ENCODE data around the gene CAMSAP2. TPM values are rescaled to one million over a fixed set of nuclear protein-coding genes. Genes with fewer than 3 reads are reported as not detected.

CAMSAP2 gene
- polyA plus RNA-seq, 3 donors from 2014 or later, result 0.21 TPM; not detected in 2

GRCh38 chr1:200720199-200720598 is 18.5 kb upstream of the CAMSAP2 start:
- no peak overlapping the region for H3K27ac Mint-ChIP-seq
- peaks cover 4 to 8% (median 4%) of the 10 kb centered on the region in 3 donors for H3K27me3 Mint-ChIP-seq (ENCODE audit: low read depth in 3 of 3)
- H3K9me3 Mint-ChIP-seq, result no peaks in the 10 kb centered on the region
- H3K36me3 Mint-ChIP-seq, result no peaks in the 10 kb centered on the region
- DNase-seq, result no peak
- no peak overlapping the region for H3K4me3 Mint-ChIP-seq
- no peaks in the 10 kb centered on the region for H3K4me1 Mint-ChIP-seq

GRCh38 chr1:200724064-200724463 is 14.6 kb upstream of the CAMSAP2 start:
- H3K27ac Mint-ChIP-seq, result no peak overlapping the region
- H3K4me3 Mint-ChIP-seq, result no peak overlapping the region
- no peaks in the 10 kb centered on the region for H3K4me1 Mint-ChIP-seq
- H3K27me3 Mint-ChIP-seq (ENCODE audit: low read depth in 3 of 3), result peaks cover 0 to 4% (median 2%) of the 10 kb centered on the region in 3 donors
- no peaks in the 10 kb centered on the region for H3K9me3 Mint-ChIP-seq
- no peak for DNase-seq
- H3K36me3 Mint-ChIP-seq, result no peaks in the 10 kb centered on the region

DNA sequence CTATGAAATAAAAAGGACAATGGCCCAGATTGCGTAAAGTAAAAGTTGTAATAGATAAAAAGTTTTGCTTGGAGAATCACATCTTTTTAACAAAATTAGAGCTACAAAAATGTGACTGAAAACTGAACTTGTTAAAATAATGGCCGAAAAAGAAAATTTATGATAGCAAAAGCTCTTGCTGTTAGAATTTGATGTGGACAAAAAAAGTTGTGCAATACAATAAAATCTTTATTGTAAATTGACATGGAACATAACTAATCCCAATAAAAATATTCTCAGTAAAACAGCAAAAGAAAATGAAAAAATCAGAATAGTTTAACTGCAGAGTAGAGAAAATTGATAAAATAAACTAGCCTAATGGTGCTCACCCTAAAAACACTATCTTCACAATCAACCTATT is 11.4 kb upstream of the CAMSAP2 start:
- Mint-ChIP-seq H3K27ac (no peak overlapping the region), H3K4me3 (no peak overlapping the region), H3K4me1 (no peaks in the 10 kb centered on the region), H3K36me3 (no peaks in the 10 kb centered on the region), H3K9me3 (no peaks in the 10 kb centered on the region), H3K27me3 (ENCODE audit: low read depth in 3 of 3) (peaks cover 0 to 1% (median under 1%) of the 10 kb centered on the region in 3 donors)
- no peak for DNase-seq

DNA sequence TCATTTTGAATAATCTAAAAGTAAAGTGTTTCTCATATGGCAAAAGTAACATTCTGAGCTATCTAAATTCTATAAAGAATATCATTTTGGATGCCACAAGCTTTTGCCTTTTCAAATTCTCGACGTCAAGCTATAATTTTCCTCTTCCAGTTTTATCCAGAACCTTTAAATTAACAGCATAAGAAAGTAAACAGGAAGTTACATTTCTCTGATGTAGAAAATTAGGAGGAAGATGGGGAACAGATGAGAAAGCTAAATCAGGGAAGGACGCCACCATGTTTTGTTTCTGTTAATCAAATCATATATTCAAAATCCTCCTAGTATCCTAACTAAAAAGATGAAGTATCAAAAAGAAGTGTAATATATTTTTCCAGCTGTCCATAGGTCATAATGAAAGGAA is 8.8 kb upstream of the CAMSAP2 start:
- Mint-ChIP-seq H3K4me1 (no peaks in the 10 kb centered on the region), H3K36me3 (no peaks in the 10 kb centered on the region)

DNA sequence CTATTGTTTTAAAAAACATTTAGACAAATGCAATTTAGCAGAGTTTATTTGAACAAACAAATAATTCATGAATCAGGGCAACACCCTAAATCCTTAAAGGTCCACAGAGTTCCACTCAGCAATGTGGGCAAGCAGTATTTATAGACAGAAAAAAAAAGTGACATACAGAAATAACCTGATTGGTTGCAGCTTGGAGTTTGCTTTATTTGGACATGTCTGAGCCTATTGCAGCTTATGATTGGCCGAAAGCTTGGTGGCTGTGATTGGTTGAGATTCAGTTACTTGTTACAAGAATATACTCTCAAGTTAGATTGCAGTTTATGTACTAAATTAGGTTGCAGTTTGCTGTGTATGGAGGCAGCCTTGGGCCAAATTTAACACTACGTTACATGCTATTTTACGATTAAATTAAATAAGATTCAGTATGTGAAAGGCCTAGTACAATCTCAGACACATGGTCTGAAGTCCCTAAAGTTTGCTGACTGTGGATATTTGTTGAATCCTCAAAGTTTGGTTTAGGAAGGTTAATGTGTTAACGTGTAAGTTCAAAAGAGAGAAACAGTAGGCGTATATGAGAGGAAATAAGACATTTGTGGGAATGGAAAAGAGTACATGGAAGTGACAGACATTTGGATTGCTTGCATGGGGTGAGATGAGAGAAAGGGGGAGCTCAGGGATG is 6.9 kb upstream of the CAMSAP2 start:
- Mint-ChIP-seq H3K27me3 (ENCODE audit: low read depth in 3 of 3) (peaks cover 1 to 3% (median 2%) of the 10 kb centered on the region in 3 donors), H3K27ac (no peak overlapping the region), H3K4me1 (no peaks in the 10 kb centered on the region)

More for the DNA sequence above, 8.8 kb upstream of the CAMSAP2 start:
- H3K9me3 Mint-ChIP-seq, result no peaks in the 10 kb centered on the region
- no peak overlapping the region for H3K27ac Mint-ChIP-seq
- H3K4me3 Mint-ChIP-seq, result no peak overlapping the region
- DNase-seq, result no peak
- H3K27me3 Mint-ChIP-seq (ENCODE audit: low read depth in 3 of 3), result peaks cover 1 to 3% (median 2%) of the 10 kb centered on the region in 3 donors

GRCh38 chr1:200732438-200732837 is 6.3 kb upstream of the CAMSAP2 start:
- Mint-ChIP-seq H3K9me3 (no peaks in the 10 kb centered on the region), H3K4me3 (no peak overlapping the region), H3K27ac (no peak overlapping the region), H3K4me1 (no peaks in the 10 kb centered on the region), H3K36me3 (no peaks in the 10 kb centered on the region), H3K27me3 (ENCODE audit: low read depth in 3 of 3) (peaks cover 1 to 3% (median 2%) of the 10 kb centered on the region in 3 donors)
- DNase-seq, result no peak

More for the DNA sequence above, 6.9 kb upstream of the CAMSAP2 start:
- no peak for DNase-seq
- Mint-ChIP-seq H3K36me3 (no peaks in the 10 kb centered on the region), H3K9me3 (no peaks in the 10 kb centered on the region), H3K4me3 (no peak overlapping the region)

GRCh38 chr1:200733907-200734306 is 4.8 kb upstream of the CAMSAP2 start:
- no peaks in the 10 kb centered on the region for H3K36me3 Mint-ChIP-seq
- peaks cover 7 to 13% of the 10 kb centered on the region in 2 donors for H3K4me1 Mint-ChIP-seq
- DNase-seq, result no peak
- H3K9me3 Mint-ChIP-seq, result no peaks in the 10 kb centered on the region
- H3K4me3 Mint-ChIP-seq, result no peak overlapping the region
- no peak overlapping the region for H3K27ac Mint-ChIP-seq
- H3K27me3 Mint-ChIP-seq (ENCODE audit: low read depth in 3 of 3), result peaks cover 4 to 7% (median 5%) of the 10 kb centered on the region in 3 donors

GRCh38 chr1:200737647-200738291 is 924 bp upstream of the CAMSAP2 start:
- Mint-ChIP-seq H3K27me3 (ENCODE audit: low read depth in 3 of 3) (peaks cover 7 to 16% (median 10%) of the 10 kb centered on the region in 3 donors), H3K36me3 (no peaks in the 10 kb centered on the region)

GRCh38 chr1:200738949-200739651 is 407 bp downstream of the CAMSAP2 start:
- Mint-ChIP-seq H3K4me3 (peak overlapping the region; percentile 88 to 93 (median 91)), H3K9me3 (peaks cover 0 to under 1% (median 0%) of the 10 kb centered on the region in 6 donors), H3K27me3 (ENCODE audit: low read depth in 3 of 3) (peaks cover 7 to 20% (median 10%) of the 10 kb centered on the region in 3 donors), H3K27ac (no peak overlapping the region), H3K36me3 (no peaks in the 10 kb centered on the region), H3K4me1 (peaks cover 13 to 20% of the 10 kb centered on the region in 2 donors)
- DNase-seq, result peak; percentile 24 to 32 (median 25)

More at GRCh38 chr1:200737647-200738291, 924 bp upstream of the CAMSAP2 start:
- Mint-ChIP-seq H3K4me3 (peak overlapping the region; percentile 88 to 93 (median 91)), H3K4me1 (peaks cover 13 to 20% of the 10 kb centered on the region in 2 donors), H3K9me3 (no peaks in the 10 kb centered on the region), H3K27ac (peak overlapping the region in 2 of 6 donors; percentile 30 to 43)
- no peak for DNase-seq

- Mint-ChIP-seq H3K4me1 (peaks cover 13 to 20% of the 10 kb centered on the region in 2 donors), H3K9me3 (peaks cover 0 to 1% (median 0%) of the 10 kb centered on the region in 6 donors), H3K36me3 (no peaks in the 10 kb centered on the region), H3K27ac (no peak overlapping the region), H3K27me3 (ENCODE audit: low read depth in 3 of 3) (peaks cover 7 to 26% (median 9%) of the 10 kb centered on the region in 3 donors), H3K4me3 (peak overlapping the region; percentile 61 to 78 (median 76))
- no peak for DNase-seq
Observed at GRCh38 chr1:200739702-200740570, 1.2 kb downstream of the CAMSAP2 start.

- peak overlapping the region in 1 of 5 donors; percentile 67 for H3K4me3 Mint-ChIP-seq
- peaks cover 0 to 1% (median 0%) of the 10 kb centered on the region in 6 donors for H3K9me3 Mint-ChIP-seq
- no peaks in the 10 kb centered on the region for H3K36me3 Mint-ChIP-seq
- DNase-seq, result no peak
- H3K4me1 Mint-ChIP-seq, result peaks cover 13 to 20% of the 10 kb centered on the region in 2 donors
- H3K27me3 Mint-ChIP-seq (ENCODE audit: low read depth in 3 of 3), result peaks cover 9 to 26% (median 9%) of the 10 kb centered on the region in 3 donors
- no peak overlapping the region for H3K27ac Mint-ChIP-seq
Observed at GRCh38 chr1:200740571-200741208, 2.0 kb downstream of the CAMSAP2 start.

GRCh38 chr1:200741551-200742207 is 3.0 kb downstream of the CAMSAP2 start:
- no peak overlapping the region for H3K27ac Mint-ChIP-seq
- no peak overlapping the region for H3K4me3 Mint-ChIP-seq
- peaks cover 0 to 1% (median 0%) of the 10 kb centered on the region in 6 donors for H3K9me3 Mint-ChIP-seq
- no peaks in the 10 kb centered on the region for H3K36me3 Mint-ChIP-seq
- peaks cover 9 to 26% (median 12%) of the 10 kb centered on the region in 3 donors for H3K27me3 Mint-ChIP-seq (ENCODE audit: low read depth in 3 of 3)
- peaks cover 13 to 20% of the 10 kb centered on the region in 2 donors for H3K4me1 Mint-ChIP-seq
- no peak for DNase-seq

Data from immature natural killer cell (primary cell).